GM19240 (cell line): ENCODE measurements around the gene CSF2.
"Not testable (repeated sequence)": the region's sequence is repeated elsewhere in the genome, so short reads cannot be mapped to it uniquely, and the experiment has no call there.

Source experiments
- DNase-seq: peaks from one replicate; pipeline ENCODE4 v3.0.0; 2011; ENCODE audit warnings: low spot score; ENCODE audit not compliant: insufficient read length

CSF2 gene

GRCh38 chr5:132105688-132106087 lies 32.1 kb downstream of the CSF2 start:
- DNase-seq = no peak

- not testable (repeated sequence) for DNase-seq
Measured at GRCh38 chr5:132108495-132108894, 34.9 kb downstream of the CSF2 start.

GRCh38 chr5:132108957-132109356 lies 35.4 kb downstream of the CSF2 start:
- not testable (repeated sequence) for DNase-seq

GRCh38 chr5:132109494-132110053 lies 36.0 kb downstream of the CSF2 start:
- DNase-seq = no peak

- DNase-seq = no peak
Measured at GRCh38 chr5:132110195-132110594, 36.6 kb downstream of the CSF2 start.

- DNase-seq = no peak
Measured at GRCh38 chr5:132110930-132111329, 37.3 kb downstream of the CSF2 start.

- no peak for DNase-seq
Measured at GRCh38 chr5:132112111-132112510, 38.5 kb downstream of the CSF2 start.

- DNase-seq = no peak
Measured at GRCh38 chr5:132114150-132115121, 40.8 kb downstream of the CSF2 start.

- DNase-seq = no peak
Measured at GRCh38 chr5:132115375-132115774, 41.8 kb downstream of the CSF2 start.

GRCh38 chr5:132116072-132116471 lies 42.5 kb downstream of the CSF2 start:
- no peak for DNase-seq

GRCh38 chr5:132116909-132117489 lies 43.4 kb downstream of the CSF2 start:
- not testable (repeated sequence) for DNase-seq

GRCh38 chr5:132120717-132121116 lies 47.1 kb downstream of the CSF2 start:
- DNase-seq = not testable (repeated sequence)

- DNase-seq = not testable (repeated sequence)
Measured at GRCh38 chr5:132122971-132123370, 49.4 kb downstream of the CSF2 start.

- DNase-seq = not testable (repeated sequence)
Measured at GRCh38 chr5:132123578-132123977, 50.0 kb downstream of the CSF2 start.
